Mesenchymal stem cell (in vitro differentiated cells and primary cell): ENCODE data around the gene PTGR3.

ENCODE experiments used
- DNase-seq: peaks from one replicate; pipeline ENCODE4 v3.0.0-alpha.2; 2013
- H2AFZ ChIP-seq: one replicate; pipeline ENCODE4 v1.6.1; 2013; ENCODE audit warnings: low read depth, mild to moderate bottlenecking, control low read depth, inconsistent platforms, low read length, moderate library complexity
- H2AK5ac ChIP-seq: 2 replicates; pipeline ENCODE4 v1.6.1; 2013; ENCODE audit warnings: low read length, moderate library complexity, mild to moderate bottlenecking, inconsistent platforms; ENCODE audit not compliant: severe bottlenecking
- H2BK120ac ChIP-seq: one replicate; pipeline ENCODE4 v1.6.1; 2013; ENCODE audit warnings: low read depth, mild to moderate bottlenecking, inconsistent platforms, low read length, moderate library complexity
- H2BK12ac ChIP-seq, 2 experiments: one replicate each; pipeline ENCODE4 v1.6.1; 2013; ENCODE audit warnings: inconsistent platforms in 2 of 2, low read length in 2 of 2, mild to moderate bottlenecking in 2 of 2, moderate library complexity in 2 of 2, control low read depth in 1 of 2
- H2BK15ac ChIP-seq: one replicate; pipeline ENCODE4 v1.6.1; 2013; ENCODE audit warnings: mild to moderate bottlenecking, low read depth, inconsistent platforms; ENCODE audit not compliant: poor library complexity, severe bottlenecking
- H2BK5ac ChIP-seq: 2 replicates; pipeline ENCODE4 v1.6.1; 2013; ENCODE audit warnings: low read depth, mild to moderate bottlenecking, low read length, control low read depth, inconsistent platforms; ENCODE audit not compliant: poor library complexity, severe bottlenecking
- H3K14ac ChIP-seq, 2 experiments: one replicate each; pipeline ENCODE4 v1.6.1; 2013; ENCODE audit warnings: inconsistent platforms in 2 of 2, low read length in 2 of 2, control low read depth in 1 of 2, mild to moderate bottlenecking in 1 of 2, moderate library complexity in 1 of 2
- H3K18ac ChIP-seq, 2 experiments: one replicate each; pipeline ENCODE4 v1.6.1; 2013; ENCODE audit warnings: inconsistent platforms in 2 of 2, low read length in 2 of 2, control low read depth in 1 of 2, low read depth in 1 of 2, mild to moderate bottlenecking in 1 of 2
- H3K23ac ChIP-seq, 2 experiments: one replicate each; pipeline ENCODE4 v1.6.1; 2013; ENCODE audit warnings: inconsistent platforms in 2 of 2, low read length in 2 of 2, mild to moderate bottlenecking in 2 of 2, moderate library complexity in 2 of 2, control low read depth in 1 of 2
- H3K27ac ChIP-seq: 2 replicates; pipeline ENCODE4 v1.5.1; 2013; ENCODE audit warnings: mild to moderate bottlenecking, moderate library complexity, low read length, control low read depth, inconsistent platforms; ENCODE audit not compliant: poor library complexity, severe bottlenecking
- H3K27me3 ChIP-seq, 2 experiments: 2 replicates each; pipeline versions ENCODE4 v1.6.1 to v1.7.0; 2013; ENCODE audit warnings: low read length in 2 of 2, mild to moderate bottlenecking in 2 of 2, moderate library complexity in 2 of 2, control low read depth in 1 of 2, inconsistent platforms in 1 of 2; ENCODE audit not compliant: control insufficient read depth in 1 of 2, insufficient read depth in 1 of 2
- H3K36me3 ChIP-seq, 2 experiments: 2 replicates each; pipeline versions ENCODE4 v1.6.1 to v1.7.0; 2013; ENCODE audit warnings: low read length in 2 of 2, control low read depth in 1 of 2, inconsistent platforms in 1 of 2, low read depth in 1 of 2, mild to moderate bottlenecking in 1 of 2; ENCODE audit not compliant: insufficient read depth in 2 of 2, control insufficient read depth in 1 of 2
- H3K4ac ChIP-seq, 2 experiments: one replicate each; pipeline ENCODE4 v1.6.1; 2013; ENCODE audit warnings: inconsistent platforms in 2 of 2, low read length in 2 of 2, mild to moderate bottlenecking in 2 of 2, moderate library complexity in 2 of 2, control low read depth in 1 of 2, low read depth in 1 of 2
- H3K4me1 ChIP-seq: 2 replicates; pipeline ENCODE4 v1.6.1; 2013; ENCODE audit warnings: low read depth, low read length, control low read depth; ENCODE audit not compliant: control insufficient read depth, insufficient read depth
- H3K4me2 ChIP-seq: 2 replicates; pipeline ENCODE4 v1.6.1; 2013; ENCODE audit warnings: low read length, mild to moderate bottlenecking, inconsistent platforms; ENCODE audit not compliant: poor library complexity, severe bottlenecking
- H3K4me3 ChIP-seq, 2 experiments: 2 replicates each; pipeline versions ENCODE4 v1.5.1 to v1.7.0; 2013; ENCODE audit warnings: low read length in 2 of 2, mild to moderate bottlenecking in 2 of 2, control low read depth in 1 of 2, low read depth in 1 of 2; ENCODE audit not compliant: insufficient read depth in 1 of 2
- H3K79me1 ChIP-seq: replicated peaks from 2 replicates; pipeline ENCODE4 v1.6.1; 2013; ENCODE audit warnings: mild to moderate bottlenecking, control low read depth, low read length, inconsistent platforms; ENCODE audit not compliant: poor library complexity, severe bottlenecking
- H3K9ac ChIP-seq: 2 replicates; pipeline ENCODE4 v1.7.0; 2013; ENCODE audit warnings: mild to moderate bottlenecking, low read length, moderate library complexity
- H3K9me3 ChIP-seq: 2 replicates; pipeline ENCODE4 v1.7.0; 2013; ENCODE audit warnings: mild to moderate bottlenecking, low read length; ENCODE audit not compliant: control insufficient read depth
- H4K8ac ChIP-seq: one replicate; pipeline ENCODE4 v1.6.1; 2013; ENCODE audit warnings: inconsistent platforms, mild to moderate bottlenecking, low read length, moderate library complexity
- H4K91ac ChIP-seq: one replicate; pipeline ENCODE4 v1.6.1; 2013; ENCODE audit warnings: mild to moderate bottlenecking, low read length, inconsistent platforms
- WGBS: methylation state at CpG from one replicate; pipeline ENCODE4 v1.1.7; 2013; ENCODE audit warnings: mixed read lengths; 5-methylcytosine and 5-hydroxymethylcytosine counted together

PTGR3 gene

GRCh38 chr18:75208836-75209128, 157 bp downstream of the PTGR3 start:
- no peak overlapping the region for H2BK5ac ChIP-seq
- H3K4ac ChIP-seq = peak overlapping the region; percentile 66 to 89
- peaks cover 23% of the 10 kb centered on the region for H3K79me1 ChIP-seq
- peak overlapping the region; percentile 52 for H2AFZ ChIP-seq
- H4K8ac ChIP-seq = peak overlapping the region; percentile 90
- H2BK15ac ChIP-seq = no peak overlapping the region
- peak overlapping the region; percentile 80 for H4K91ac ChIP-seq
- peak overlapping the region in 1 of 2 experiments; percentile 80 for H3K23ac ChIP-seq
- no peaks in the 10 kb centered on the region for H3K9me3 ChIP-seq
- 0% methylated on average over 16 of the region's 34 CpGs for WGBS
- no peak overlapping the region for H2AK5ac ChIP-seq
- no peak overlapping the region for H3K27ac ChIP-seq
- H3K9ac ChIP-seq = peak overlapping the region; percentile 89
- peak overlapping the region; percentile 97 for H2BK120ac ChIP-seq
- peaks cover 0 to 43% of the 10 kb centered on the region in 2 experiments for H3K27me3 ChIP-seq
- DNase-seq = no peak
- no peaks in the 10 kb centered on the region for H3K36me3 ChIP-seq
- peak overlapping the region; percentile 90 to 95 for H3K4me3 ChIP-seq
- H2BK12ac ChIP-seq = peak overlapping the region in 1 of 2 experiments; percentile 83
- peak overlapping the region in 1 of 2 experiments; percentile 94 for H3K14ac ChIP-seq
- peak overlapping the region; percentile 73 for H3K4me2 ChIP-seq
- H3K18ac ChIP-seq = peak overlapping the region; percentile 73 to 97
- peaks cover 32% of the 10 kb centered on the region for H3K4me1 ChIP-seq

- no peaks in the 10 kb centered on the region for H3K9me3 ChIP-seq
- H3K14ac ChIP-seq = peak overlapping the region in 1 of 2 experiments; percentile 98
- no peak overlapping the region for H2AK5ac ChIP-seq
- peak overlapping the region; percentile 89 for H3K9ac ChIP-seq
- peak; percentile 59 for DNase-seq
- no peak overlapping the region for H2BK120ac ChIP-seq
- peak overlapping the region in 1 of 2 experiments; percentile 89 for H3K4ac ChIP-seq
- no peak overlapping the region for H3K27ac ChIP-seq
- H2BK12ac ChIP-seq = peak overlapping the region in 1 of 2 experiments; percentile 83
- peak overlapping the region; percentile 73 to 97 for H3K18ac ChIP-seq
- peak overlapping the region; percentile 10 for H2AFZ ChIP-seq
- peaks cover 34% of the 10 kb centered on the region for H3K4me1 ChIP-seq
- peak overlapping the region in 1 of 2 experiments; percentile 94 for H3K23ac ChIP-seq
- WGBS = under 1% methylated on average over 42 of the region's 65 CpGs
- H3K36me3 ChIP-seq = no peaks in the 10 kb centered on the region
- peak overlapping the region; percentile 90 to 95 for H3K4me3 ChIP-seq
- peak overlapping the region; percentile 80 for H4K91ac ChIP-seq
- H2BK15ac ChIP-seq = no peak overlapping the region
- no peak overlapping the region for H4K8ac ChIP-seq
- H3K79me1 ChIP-seq = peaks cover 25% of the 10 kb centered on the region
- H3K27me3 ChIP-seq = peaks cover 0 to 48% of the 10 kb centered on the region in 2 experiments
- H2BK5ac ChIP-seq = no peak overlapping the region
- H3K4me2 ChIP-seq = peak overlapping the region; percentile 73
Observed at GRCh38 chr18:75208155-75208835, 644 bp downstream of the PTGR3 start.

- H3K4me2 ChIP-seq = peak overlapping the region; percentile 73
- WGBS = 7% methylated on average over 26 of the region's 26 CpGs
Observed at GRCh38 chr18:75207310-75208154, 1.4 kb downstream of the PTGR3 start.

More at GRCh38 chr18:75207310-75208154, 1.4 kb downstream of the PTGR3 start:
- peak; percentile 35 for DNase-seq
- Histone ChIP-seq H2AK5ac (no peak overlapping the region), H3K23ac (peak overlapping the region in 1 of 2 experiments; percentile 94), H3K14ac (peak overlapping the region in 1 of 2 experiments; percentile 98), H3K36me3 (no peaks in the 10 kb centered on the region), H4K8ac (no peak overlapping the region), H2BK15ac (no peak overlapping the region), H3K4me3 (peak overlapping the region; percentile 90 to 95), H2BK120ac (peak overlapping the region; percentile 8), H3K18ac (peak overlapping the region in 1 of 2 experiments; percentile 75), H2BK12ac (peak overlapping the region in 1 of 2 experiments; percentile 83), H3K79me1 (peaks cover 25% of the 10 kb centered on the region), H3K9ac (peak overlapping the region; percentile 89), H3K27ac (no peak overlapping the region), H3K4me1 (peaks cover 32% of the 10 kb centered on the region), H2AFZ (peak overlapping the region; percentile 10), H3K9me3 (no peaks in the 10 kb centered on the region), H3K27me3 (peaks cover 0 to 49% of the 10 kb centered on the region in 2 experiments), H3K4ac (no peak overlapping the region), H2BK5ac (no peak overlapping the region), H4K91ac (peak overlapping the region; percentile 21)
